Measurements from ENCODE around the gene USP9X.

DNA sequence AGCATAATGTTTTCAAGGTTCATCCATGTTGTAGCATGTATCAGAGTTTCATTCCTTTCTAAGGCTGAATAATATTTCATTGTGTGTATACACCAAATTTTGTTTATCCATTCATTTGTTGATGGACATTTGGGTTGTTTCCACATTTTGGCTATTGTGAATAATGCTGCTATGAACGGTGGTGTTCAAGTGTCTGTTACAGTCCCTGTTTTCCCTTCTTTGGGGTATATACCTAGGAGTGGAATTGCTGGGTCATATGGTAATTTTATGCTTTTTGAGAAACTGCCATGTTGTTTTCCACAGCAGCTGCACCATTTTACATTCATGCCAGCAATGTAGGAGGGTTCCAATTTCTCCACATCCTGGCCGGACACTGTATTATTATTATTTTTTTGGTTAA, 3.4 kb upstream of the USP9X start:
- TF ChIP-seq, protein P1, sequence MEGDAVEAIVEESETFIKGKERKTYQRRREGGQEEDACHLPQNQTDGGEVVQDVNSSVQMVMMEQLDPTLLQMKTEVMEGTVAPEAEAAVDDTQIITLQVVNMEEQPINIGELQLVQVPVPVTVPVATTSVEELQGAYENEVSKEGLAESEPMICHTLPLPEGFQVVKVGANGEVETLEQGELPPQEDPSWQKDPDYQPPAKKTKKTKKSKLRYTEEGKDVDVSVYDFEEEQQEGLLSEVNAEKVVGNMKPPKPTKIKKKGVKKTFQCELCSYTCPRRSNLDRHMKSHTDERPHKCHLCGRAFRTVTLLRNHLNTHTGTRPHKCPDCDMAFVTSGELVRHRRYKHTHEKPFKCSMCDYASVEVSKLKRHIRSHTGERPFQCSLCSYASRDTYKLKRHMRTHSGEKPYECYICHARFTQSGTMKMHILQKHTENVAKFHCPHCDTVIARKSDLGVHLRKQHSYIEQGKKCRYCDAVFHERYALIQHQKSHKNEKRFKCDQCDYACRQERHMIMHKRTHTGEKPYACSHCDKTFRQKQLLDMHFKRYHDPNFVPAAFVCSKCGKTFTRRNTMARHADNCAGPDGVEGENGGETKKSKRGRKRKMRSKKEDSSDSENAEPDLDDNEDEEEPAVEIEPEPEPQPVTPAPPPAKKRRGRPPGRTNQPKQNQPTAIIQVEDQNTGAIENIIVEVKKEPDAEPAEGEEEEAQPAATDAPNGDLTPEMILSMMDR (conservative IDR thresholded peaks at IDR 0.05; ENCODE audit: low read length): no peak
- TF ChIP-seq EZH2phosphoT487 (IDR thresholded peaks at IDR 0.05; ENCODE audit: borderline replicate concordance, low read depth, low read length): no peak
